Testis (tissue), 3 donors: ENCODE measurements around the gene WBP11. TPM values are rescaled to one million over a fixed set of nuclear protein-coding genes. Genes with fewer than 3 reads are reported as not detected.

Experiments used
- DNase-seq: peaks from one replicate; pipeline ENCODE4 v3.0.0-alpha.2; 2019
- H3K27ac ChIP-seq, 2 donors: fragments of 200-600 bp; sonication (generic); one replicate each; pipeline ENCODE4 v1.5.1; 2019
- H3K27me3 ChIP-seq: fragments of 200-600 bp; sonication (generic); one replicate; pipeline ENCODE4 v1.5.1; 2019
- H3K36me3 ChIP-seq: fragments of 200-600 bp; sonication (generic); one replicate; pipeline ENCODE4 v1.5.1; 2017; ENCODE audit warnings: low read depth; ENCODE audit errors: missing control alignments
- H3K4me1 ChIP-seq: fragments of 200-600 bp; sonication (generic); one replicate; pipeline ENCODE4 v1.5.1; 2019
- H3K4me3 ChIP-seq, 2 donors: fragments of 200-600 bp; sonication (generic); one replicate each; pipeline ENCODE4 v1.5.1; 2017 to 2019
- H3K9me3 ChIP-seq: fragments of 200-600 bp; sonication (generic); one replicate; pipeline ENCODE4 v1.5.1; 2017
- POLR2A ChIP-seq: fragments of 450-650 bp; IDR thresholded peaks from one replicate; pipeline ENCODE4 v1.6.1; 2017; ENCODE audit warnings: antibody characterized with exemption, mild to moderate bottlenecking, moderate library complexity
- WGBS, 2 donors: methylation state at CpG; one replicate each; pipeline ENCODE4 v1.1.5; 2018; 5-methylcytosine and 5-hydroxymethylcytosine counted together
- intact Hi-C: fragments of 100-400 bp; cut with DNase I; formaldehyde crosslinking; loops from one replicate; pipeline ENCODE4 v1.15.1; 2023; ENCODE audit warnings: low total_unique reads
- polyA plus RNA-seq: library from polyadenylated mRNA; stranded (reverse); fragments of 350-450 nt; fragmentation: Illumina TruSeq; extraction: RNeasy Lipid Tissue Mini Kit (QIAGEN cat#74804); gene quantifications from one replicate; pipeline ENCODE4 v1.2.3, GENCODE V29; 2014; ENCODE audit warnings: low read depth, low replicate concordance; ENCODE audit not compliant: insufficient read depth
- total RNA-seq, 2 donors: library from RNA; depleted of rRNA; stranded (reverse); fragments of >200 nt; gene quantifications; one replicate each; pipeline ENCODE4 v1.2.3, GENCODE V29; 2016
- TF ChIP-seq, protein P1 (sequence below), 3 experiments: fragments of 450-650 bp in 2 of 3; fragments of 200-600 bp in 1 of 3; sonication (generic) in 1 of 3; IDR thresholded peaks; one replicate each; pipeline ENCODE4 v1.5.1; 2016 to 2019; ENCODE audit warnings: antibody characterized with exemption in 3 of 3, mild to moderate bottlenecking in 2 of 3, moderate library complexity in 1 of 3

The WBP11 gene
- total and polyA plus RNA-seq, 3 donors from 2014 or later = 37.8 to 117 (median 41.7) TPM

DNA sequence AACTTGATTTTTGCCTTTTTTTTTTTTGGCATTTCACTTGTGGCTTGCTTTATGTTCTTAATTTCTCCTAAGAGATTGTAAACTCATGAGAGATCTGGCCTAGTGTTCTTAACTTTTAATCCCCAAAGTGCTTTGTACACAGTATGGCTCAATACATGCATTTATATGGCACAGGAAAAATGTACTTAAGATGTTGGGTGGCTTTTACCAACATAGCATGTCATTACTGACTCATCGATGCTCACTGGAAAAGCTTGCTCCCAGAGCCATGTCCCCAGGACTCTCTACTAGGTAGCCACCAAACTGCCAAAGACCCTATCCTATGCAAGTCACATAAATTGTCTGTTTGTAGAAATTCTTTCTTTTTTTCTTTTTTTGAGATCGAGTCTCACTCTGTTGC, 23.8 kb upstream of the WBP11 start:
- intact Hi-C loops = no loop called here
- 95 to 96% methylated on average over 2 of the region's 2 CpGs for WGBS, 2 donors
- Histone ChIP-seq H3K4me3 (no peak overlapping the region), H3K36me3 (no peaks in the 10 kb centered on the region), H3K4me1 (no peaks in the 10 kb centered on the region), H3K27ac (no peak overlapping the region), H3K9me3 (no peaks in the 10 kb centered on the region), H3K27me3 (no peaks in the 10 kb centered on the region)
- TF ChIP-seq, protein P1, sequence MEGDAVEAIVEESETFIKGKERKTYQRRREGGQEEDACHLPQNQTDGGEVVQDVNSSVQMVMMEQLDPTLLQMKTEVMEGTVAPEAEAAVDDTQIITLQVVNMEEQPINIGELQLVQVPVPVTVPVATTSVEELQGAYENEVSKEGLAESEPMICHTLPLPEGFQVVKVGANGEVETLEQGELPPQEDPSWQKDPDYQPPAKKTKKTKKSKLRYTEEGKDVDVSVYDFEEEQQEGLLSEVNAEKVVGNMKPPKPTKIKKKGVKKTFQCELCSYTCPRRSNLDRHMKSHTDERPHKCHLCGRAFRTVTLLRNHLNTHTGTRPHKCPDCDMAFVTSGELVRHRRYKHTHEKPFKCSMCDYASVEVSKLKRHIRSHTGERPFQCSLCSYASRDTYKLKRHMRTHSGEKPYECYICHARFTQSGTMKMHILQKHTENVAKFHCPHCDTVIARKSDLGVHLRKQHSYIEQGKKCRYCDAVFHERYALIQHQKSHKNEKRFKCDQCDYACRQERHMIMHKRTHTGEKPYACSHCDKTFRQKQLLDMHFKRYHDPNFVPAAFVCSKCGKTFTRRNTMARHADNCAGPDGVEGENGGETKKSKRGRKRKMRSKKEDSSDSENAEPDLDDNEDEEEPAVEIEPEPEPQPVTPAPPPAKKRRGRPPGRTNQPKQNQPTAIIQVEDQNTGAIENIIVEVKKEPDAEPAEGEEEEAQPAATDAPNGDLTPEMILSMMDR (IDR thresholded peaks at IDR 0.05) = no peak
- no peak for TF ChIP-seq POLR2A
- DNase-seq = no peak

DNA sequence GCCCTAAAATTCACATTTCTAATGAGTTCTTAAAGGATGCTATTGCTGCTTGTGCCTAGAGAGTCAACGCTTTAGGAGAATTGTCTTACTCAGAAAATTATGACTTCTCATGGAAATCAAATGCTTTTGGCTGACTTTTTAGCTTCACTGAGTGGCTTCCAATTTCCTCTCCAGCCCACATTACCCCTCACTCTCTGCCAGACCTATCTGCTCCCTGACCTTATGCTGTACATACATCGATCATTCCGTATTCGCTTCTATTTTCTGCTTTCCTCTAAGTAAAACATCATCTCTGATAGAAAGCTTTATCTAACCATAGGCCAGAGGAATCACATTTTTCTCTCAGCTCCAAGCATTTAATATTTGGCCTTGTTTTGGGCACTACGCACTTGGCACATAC, 23.2 kb upstream of the WBP11 start:
- DNase-seq = no peak
- 81% methylated on average over 5 of the region's 5 CpGs for WGBS, 2 donors
- Histone ChIP-seq H3K27ac (no peak overlapping the region), H3K4me3 (no peak overlapping the region), H3K9me3 (no peaks in the 10 kb centered on the region), H3K36me3 (no peaks in the 10 kb centered on the region), H3K4me1 (no peaks in the 10 kb centered on the region), H3K27me3 (no peaks in the 10 kb centered on the region)
- intact Hi-C loops = no loop called here
- TF ChIP-seq, protein P1 (IDR thresholded peaks at IDR 0.05) = no peak
- no peak for TF ChIP-seq POLR2A

DNA sequence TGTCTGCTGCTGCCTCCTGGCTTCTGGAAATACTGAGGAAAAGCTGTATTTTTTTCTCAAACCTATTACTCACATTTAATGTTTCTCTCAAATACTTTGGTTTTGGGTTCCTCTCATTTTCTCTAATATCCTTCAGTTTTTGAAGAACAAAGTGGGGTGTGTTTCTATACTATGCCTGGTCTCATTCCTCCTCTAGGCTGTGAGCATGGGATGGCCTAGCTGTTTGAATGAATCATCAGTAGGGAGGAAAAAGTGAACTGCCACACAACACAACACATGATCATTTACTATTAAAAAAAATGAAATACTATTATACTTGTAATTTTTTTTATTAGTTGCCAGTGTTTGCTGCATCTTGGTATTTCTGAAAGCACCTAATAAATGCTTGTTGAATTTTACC, 22.0 kb upstream of the WBP11 start:
- intact Hi-C loops = no loop called here
- TF ChIP-seq, protein P1 (IDR thresholded peaks at IDR 0.05) = no peak
- no peak for TF ChIP-seq POLR2A
- no peaks in the 10 kb centered on the region for H3K4me1 ChIP-seq
- H3K4me3 ChIP-seq = no peak overlapping the region
- no peaks in the 10 kb centered on the region for H3K27me3 ChIP-seq
- no peaks in the 10 kb centered on the region for H3K9me3 ChIP-seq
- H3K36me3 ChIP-seq = no peaks in the 10 kb centered on the region
- H3K27ac ChIP-seq = no peak overlapping the region
- no peak for DNase-seq

DNA sequence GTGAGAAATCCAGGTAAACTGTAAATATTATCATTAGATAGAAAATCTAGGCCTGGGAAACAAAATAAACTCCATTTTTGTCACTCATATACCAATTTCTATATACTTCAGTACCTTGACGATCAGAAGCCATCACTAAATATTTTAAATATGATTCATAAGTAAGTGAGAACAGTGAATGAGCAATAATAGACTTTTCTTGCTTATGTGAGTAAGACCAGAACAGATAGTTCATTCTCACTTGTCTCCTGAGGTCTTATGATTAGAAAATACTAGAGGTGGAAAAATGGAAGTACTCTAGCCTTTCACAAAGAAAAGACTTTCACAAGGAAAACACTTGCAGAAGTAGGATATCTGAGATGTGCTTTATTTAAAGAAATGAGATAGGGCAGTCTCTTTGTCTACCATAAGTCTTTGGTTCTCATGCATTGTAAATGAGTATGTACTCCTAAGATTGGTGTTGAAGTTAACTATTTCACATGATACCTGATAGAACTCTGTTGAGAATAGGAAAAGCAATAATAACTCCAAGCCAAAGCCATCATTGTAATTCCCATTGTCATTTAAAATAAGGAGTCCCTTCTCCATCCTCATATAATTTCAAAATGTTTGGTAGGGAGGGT, 20.8 kb upstream of the WBP11 start:
- TF ChIP-seq, protein P1 (IDR thresholded peaks at IDR 0.05) = no peak
- no peak for TF ChIP-seq POLR2A
- intact Hi-C loops = no loop called here
- Histone ChIP-seq H3K4me1 (no peaks in the 10 kb centered on the region), H3K9me3 (no peaks in the 10 kb centered on the region), H3K27ac (no peak overlapping the region), H3K4me3 (no peak overlapping the region), H3K36me3 (no peaks in the 10 kb centered on the region), H3K27me3 (no peaks in the 10 kb centered on the region)
- DNase-seq = no peak
- 89 to 96% methylated on average over 1 of the region's 1 CpG for WGBS, 2 donors

DNA sequence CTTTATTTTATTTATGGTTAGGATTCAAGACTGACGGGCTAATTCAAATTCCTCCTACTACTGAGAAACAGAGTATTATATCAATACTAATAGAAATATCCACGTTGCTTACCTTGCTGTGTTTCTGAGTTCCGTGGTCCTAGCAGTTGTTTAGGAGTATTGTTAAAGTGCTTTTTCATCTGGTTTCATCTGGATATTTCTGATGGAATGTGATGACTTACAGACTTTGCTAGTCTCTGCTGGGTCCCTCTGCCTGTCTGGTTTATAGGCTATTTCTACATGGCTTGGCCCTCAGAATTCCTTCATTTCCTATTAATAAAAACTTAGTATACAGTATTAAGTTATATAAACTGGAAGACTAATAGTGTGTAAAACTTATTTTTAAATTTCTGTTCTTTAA, 10.7 kb upstream of the WBP11 start, which contains the start of gene SMCO3:
TSS of gene SMCO3 (minus strand) at position 169 of the 400 bp plus-strand sequence. CDS start 7,502 bp downstream, outside the sequence.
- no peak for DNase-seq
- intact Hi-C loops = no loop called here
- 86 to 89% methylated on average over 3 of the region's 3 CpGs for WGBS, 2 donors

More for the DNA sequence above, 10.7 kb upstream of the WBP11 start, which contains the start of gene SMCO3:
- Histone ChIP-seq H3K27ac (no peak within 1 kb of the TSS), H3K4me3 (no peak within 1 kb of the TSS), H3K36me3 (no peaks in the 10 kb centered on the region), H3K9me3 (no peaks in the 10 kb centered on the region), H3K4me1 (no peaks in the 10 kb centered on the region), H3K27me3 (no peaks in the 10 kb centered on the region)
- TF ChIP-seq, protein P1 (IDR thresholded peaks at IDR 0.05) = no peak
- no peak for TF ChIP-seq POLR2A
